CD4-positive, alpha-beta T cell treated with Interleukin-1 beta for 1 hour (primary cell): ENCODE measurements around the gene NUCB1.
"Not testable (repeated sequence)": the region's sequence is repeated elsewhere in the genome, so short reads cannot be mapped to it uniquely, and the experiment has no call there.

Experiments used
- DNase-seq, 2 donors: peaks; one replicate each; pipeline ENCODE4 v3.0.0-alpha.2; 2020 to 2022

The NUCB1 gene

DNA sequence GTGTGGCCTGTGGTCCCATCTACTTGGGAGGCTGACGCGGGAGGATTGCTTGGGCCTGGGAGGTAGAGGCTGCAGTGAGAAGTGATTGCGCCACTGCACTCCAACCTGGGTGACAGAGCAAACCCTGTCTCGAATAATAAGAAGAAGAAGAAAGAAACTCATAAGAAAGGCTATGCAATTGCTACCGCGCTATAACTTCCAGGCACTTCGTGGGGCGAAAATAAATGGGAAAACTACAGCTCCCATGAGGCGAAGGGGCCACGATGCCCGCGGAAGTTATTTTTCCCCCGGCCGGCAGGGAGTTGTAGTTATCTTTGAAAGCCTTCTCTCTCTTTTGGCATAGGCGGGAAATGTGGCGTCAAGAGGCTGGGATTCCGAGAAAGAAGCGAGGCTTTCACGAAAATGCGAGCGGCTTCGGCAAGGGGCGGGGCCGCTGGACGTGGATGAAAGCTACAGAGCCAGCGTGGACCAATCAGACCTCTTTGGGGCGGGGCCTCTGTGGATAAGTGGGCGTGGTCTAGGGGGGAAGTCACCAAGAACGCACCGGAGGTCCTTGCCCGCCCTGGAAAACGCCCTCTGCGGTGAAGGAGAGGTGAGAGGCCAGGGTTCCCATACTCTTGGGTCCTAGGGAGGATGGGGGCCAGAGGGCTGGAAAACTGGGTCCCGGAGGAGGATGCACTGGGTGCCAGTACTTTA, at the start of gene NUCB1:
Gene NUCB1, plus strand, starts transcription at position 532 of the 696 bp plus-strand sequence. CDS start 485 bp downstream, outside the sequence.
- peak; percentile 97 to 99 for DNase-seq

- DNase-seq: no peak
Observed at GRCh38 chr19:48852292-48852691, 47.8 kb upstream of the NUCB1 start.

GRCh38 chr19:48853483-48853882, 46.6 kb upstream of the NUCB1 start:
- no peak for DNase-seq

- DNase-seq: no peak
Observed at GRCh38 chr19:48854103-48854502, 46.0 kb upstream of the NUCB1 start.

DNA sequence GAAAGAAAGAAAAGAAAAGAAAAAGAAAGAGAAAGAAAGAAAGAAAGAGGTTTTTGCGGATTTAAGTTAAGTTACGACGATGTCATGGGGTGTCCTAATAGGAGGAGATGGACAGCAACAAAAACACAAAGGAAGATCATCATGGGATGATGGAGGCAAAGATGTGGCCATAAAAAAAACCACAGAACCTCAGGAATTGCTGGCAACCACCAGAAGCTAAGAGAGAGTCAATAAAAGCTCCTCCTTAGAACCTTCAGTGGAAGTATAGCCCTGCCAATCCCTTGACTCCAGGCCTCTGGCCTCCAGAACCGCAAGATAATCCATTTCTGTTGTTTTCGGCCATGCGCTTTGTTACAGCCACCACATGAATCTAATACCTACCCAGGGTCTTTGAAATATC, 43.2 kb upstream of the NUCB1 start:
- DNase-seq: no peak

GRCh38 chr19:48858984-48859710, 41.0 kb upstream of the NUCB1 start:
- peak; percentile 88 for DNase-seq

DNA sequence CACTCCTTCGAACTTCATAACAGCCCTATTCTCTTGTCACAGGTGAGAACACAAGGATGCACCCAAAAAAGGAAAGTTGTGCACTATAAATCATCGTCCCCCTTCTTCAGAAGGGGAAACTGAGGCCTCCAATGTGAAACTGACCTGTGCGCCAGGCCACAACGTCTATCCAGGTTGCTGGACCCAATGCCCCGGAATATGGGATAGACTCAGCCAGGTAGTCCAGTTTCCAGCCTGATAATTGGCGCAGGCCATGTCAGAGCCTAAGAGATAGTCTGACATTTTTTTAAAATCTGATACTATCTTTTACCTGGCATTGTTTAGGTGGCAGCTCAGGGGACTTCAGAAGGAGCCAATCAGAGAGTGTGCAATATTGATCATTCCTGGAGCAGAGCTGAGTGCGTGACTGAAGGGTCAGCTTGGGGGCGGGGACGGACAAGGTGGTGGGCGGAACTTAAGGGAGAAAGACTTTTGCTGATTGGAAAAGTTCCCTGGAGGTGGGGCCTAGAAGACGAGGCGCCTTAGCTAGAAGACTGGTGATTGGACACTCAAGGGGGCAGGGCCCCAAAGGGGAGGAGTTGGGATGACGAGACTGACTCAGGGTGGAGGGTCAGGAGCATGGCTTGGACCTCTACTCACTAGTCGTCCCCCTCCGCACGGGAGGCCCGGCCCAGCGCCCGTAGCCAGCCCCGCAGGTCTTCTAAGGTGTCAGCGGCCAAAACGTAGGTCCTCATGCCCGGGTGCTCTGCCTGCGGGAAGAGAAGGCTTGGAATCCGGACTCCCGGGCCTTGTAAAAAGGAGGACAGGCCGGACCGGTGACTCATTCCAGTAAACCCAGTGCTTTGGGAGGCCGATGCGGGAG, 40.2 kb upstream of the NUCB1 start:
- peak; percentile 13 to 58 for DNase-seq

DNA sequence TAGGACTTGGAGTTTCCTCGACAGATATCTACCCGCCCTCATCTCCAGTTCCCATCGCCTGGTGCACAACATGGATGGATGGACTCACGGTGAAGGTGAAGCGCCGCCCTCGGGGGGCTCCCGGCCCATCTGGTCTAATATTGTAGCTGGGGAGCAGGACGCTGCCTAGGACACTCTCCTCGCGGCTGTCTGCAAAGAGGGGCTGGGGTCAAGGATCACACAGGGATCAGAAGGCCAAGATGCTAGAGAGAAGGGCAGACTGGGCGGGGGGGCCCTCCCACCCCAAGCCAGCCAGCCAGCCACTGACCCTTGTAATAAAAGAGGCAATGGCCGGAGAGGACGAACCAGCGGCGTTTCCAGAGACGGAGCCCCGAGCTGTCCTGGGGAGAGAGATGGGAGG, 38.8 kb upstream of the NUCB1 start:
- DNase-seq: no peak

GRCh38 chr19:48862827-48863226, 37.3 kb upstream of the NUCB1 start:
- no peak for DNase-seq

DNA sequence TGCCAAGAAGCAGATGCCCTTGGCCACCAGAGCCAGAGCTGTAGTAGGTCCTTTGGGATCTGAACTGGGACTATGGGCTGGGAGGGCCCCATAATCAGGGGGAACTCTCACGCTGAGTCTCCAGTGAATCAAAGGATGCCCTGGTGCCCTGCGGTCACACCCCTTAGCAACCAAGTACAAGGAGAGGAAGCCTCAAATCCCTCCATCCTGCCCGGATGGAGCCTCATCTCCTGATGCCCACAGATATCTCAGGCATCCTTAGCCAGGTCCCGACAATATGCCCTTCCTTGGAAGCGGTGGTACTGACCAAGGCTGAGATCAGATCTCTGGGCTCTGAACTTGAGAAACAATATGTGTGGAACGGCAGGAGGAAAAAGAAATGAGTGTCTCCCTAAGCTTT, 33.4 kb upstream of the NUCB1 start:
- no peak for DNase-seq

DNA sequence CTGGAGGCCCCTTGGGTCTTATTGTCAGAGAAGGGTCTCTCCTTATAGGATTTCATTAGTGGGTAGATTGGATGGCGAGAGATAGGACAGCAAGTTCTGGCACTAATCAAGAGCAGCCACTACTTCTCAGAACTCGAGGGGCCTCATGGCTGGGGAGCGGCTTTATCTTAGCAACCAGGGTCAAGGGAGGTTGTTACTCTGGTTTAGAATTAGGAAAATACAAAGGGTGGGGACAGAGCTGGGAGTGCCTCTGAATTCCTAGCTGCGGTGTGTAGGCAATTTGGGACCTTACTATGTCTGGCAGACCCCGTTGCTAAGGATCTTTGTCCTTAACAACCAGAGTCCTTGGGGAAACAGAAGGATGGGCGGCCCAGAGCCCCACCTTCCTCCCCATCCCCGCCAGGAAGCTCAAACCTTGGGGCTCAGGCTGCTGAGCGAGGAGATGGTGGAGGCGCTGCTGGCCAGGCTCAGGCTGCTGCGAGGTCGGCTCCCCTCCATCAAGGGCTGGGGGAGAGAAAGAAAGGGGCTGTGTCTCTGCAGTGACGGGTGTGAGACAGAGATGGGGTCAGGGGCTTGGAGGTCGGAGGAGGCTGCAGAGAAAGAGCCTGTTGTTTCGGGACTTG, 32.9 kb upstream of the NUCB1 start:
- DNase-seq: no peak

DNA sequence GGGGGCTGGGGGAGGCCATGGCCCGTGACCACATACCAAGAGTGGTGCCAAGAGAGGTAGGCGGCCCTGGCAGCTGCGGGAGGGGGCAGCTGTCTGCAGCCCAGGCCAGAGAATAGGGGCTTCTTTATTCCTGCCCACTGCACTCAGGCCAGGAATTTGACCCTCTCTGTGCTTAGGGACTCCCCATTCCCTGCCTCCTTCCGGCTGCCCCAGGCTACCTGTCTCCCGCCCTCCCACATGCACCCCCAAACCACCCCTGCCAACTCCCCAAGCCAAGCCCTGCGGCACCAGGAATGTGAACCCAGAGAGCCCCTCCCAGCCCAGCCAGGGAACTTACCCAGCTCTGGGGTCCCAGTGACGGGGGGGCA, 32.4 kb upstream of the NUCB1 start:
- no peak for DNase-seq

DNA sequence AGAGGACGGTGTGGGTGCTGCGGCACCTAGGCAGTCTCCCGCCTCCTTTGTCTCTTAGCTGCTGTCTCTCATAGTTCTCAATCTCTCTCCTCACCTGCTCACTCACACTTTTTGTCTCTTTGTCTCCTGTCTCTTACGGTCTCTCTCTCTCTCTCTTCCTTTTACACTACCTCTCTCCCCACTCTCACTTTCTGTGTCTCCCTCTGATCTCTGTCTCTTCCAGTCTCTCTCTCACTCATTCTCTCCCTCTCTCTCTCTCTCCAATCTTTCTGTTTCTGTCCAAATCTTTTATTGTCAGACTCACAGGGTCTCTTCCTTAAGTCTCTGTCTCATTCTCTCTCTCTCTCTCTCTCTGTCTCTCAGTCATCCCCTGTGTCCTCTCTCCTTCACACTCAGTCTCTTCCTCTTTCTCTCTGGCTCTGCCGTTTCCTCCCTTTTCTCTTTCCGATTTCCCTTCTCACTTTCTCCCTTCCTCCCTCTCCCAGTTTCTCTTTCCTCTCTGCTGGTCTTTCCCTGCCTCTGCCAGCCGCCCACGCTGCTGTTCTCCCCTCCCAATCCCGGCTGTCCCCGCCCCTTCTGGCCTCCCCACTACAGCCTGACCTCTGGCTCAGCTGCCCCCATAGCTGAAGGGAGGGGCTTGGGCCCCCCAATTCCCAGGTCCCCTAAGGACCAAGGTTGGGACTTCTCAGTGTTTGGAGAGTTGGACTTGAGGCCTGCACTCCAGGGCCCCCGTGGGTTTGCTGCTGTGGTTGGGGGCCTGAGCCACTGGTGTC, 31.8 kb upstream of the NUCB1 start, which contains the start of gene PLEKHA4:
Gene PLEKHA4, minus strand, starts transcription at position 504 of the 773 bp plus-strand sequence. CDS start 997 bp downstream, outside the sequence.
- no peak for DNase-seq

- DNase-seq: no peak
Observed at GRCh38 chr19:48870048-48870447, 30.1 kb upstream of the NUCB1 start.

GRCh38 chr19:48871471-48872181, 28.5 kb upstream of the NUCB1 start:
- DNase-seq: not testable (repeated sequence)

- DNase-seq: peak; percentile 99 to 100
Observed at GRCh38 chr19:48872182-48872883, 27.8 kb upstream of the NUCB1 start, which contains the start of gene PPP1R15A. PPP1R15A (plus strand) TSS chr19:48872421; CDS start chr19:48873234, 813 bp downstream.

DNA sequence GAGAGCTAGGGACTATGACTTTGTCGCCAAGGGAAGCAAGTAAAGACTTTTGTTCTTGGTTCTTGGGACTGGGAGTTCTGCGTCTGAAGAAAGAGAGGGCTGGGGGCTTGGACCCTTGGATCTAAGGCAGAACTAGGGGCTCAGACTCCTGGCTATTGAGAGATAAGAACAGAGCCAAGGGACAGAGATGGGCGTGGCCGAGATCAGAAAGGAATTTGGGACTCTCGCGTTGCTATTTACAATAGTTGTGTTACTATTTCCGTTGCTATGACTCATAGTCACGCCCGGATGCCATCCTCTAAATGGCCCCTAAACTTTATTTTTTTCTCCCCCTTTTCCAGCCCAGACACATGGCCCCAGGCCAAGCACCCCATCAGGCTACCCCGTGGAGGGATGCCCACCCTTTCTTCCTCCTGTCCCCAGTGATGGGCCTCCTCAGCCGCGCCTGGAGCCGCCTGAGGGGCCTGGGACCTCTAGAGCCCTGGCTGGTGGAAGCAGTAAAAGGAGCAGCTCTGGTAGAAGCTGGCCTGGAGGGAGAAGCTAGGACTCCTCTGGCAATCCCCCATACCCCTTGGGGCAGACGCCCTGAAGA, 27.1 kb upstream of the NUCB1 start:
- peak; percentile 87 for DNase-seq

- peak; percentile 17 to 38 for DNase-seq
Observed at GRCh38 chr19:48873476-48874302, 26.4 kb upstream of the NUCB1 start.
